Measurements from ENCODE around the gene WDR54.
A peak's percentile ranks its signal among the peaks of the same experiment; 100 is the strongest.

DNA sequence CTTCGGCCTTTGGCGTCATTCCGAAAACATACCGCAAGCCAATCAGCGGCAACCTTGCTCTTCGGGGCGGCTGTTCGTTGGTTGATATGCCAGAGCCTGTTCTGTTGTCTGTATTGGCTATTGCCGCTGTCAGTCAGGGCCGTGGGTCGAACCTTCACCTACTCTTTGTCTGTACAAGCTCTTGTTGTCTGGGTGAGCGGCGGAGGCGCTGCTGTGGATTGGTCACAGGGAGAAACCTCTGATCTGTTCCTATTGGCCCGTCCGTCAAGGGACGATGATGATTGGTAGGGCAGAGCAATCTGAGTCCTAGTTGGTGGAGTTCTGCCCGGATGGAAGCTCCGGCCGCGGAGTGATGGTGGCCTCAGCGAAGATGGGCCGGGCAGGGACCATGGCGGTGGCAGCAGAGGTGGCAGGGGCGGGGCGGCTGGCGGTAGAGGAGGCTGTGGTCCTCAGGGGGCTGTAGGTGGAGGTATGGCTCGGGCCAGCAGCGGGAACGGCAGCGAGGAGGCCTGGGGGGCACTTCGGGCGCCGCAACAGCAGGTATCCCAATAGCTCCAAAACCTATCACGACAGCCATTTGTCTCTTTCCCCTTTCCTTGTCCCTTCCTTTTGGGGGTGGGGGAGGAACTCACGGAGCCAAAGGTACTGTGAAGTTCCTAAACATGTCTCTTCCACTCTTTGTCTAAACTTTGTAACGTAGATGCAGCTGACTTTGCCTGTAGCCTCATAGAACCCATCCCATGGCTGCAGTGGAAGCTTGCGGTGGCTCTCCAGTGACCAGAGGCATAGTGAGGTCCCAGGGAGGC, 36.8 kb downstream of the WDR54 start, which contains the start of gene WBP1:
- TF ChIP-seq POLR2A (IDR thresholded peaks at IDR 0.05; ENCODE audit: low read depth, low read length) (peak; percentile 49; the same call in 1 of the 2 replicates), TAF1 (IDR thresholded peaks at IDR 0.05; ENCODE audit: borderline replicate concordance, low read depth, low read length) (0 out of 2 replicates have a peak, but pooled peaks have one; percentile 47), POLR2AphosphoS5 (IDR thresholded peaks at IDR 0.05; ENCODE audit: low read depth, low read length) (0 out of 2 replicates have a peak, but pooled peaks have one; percentile 33)
